DMS79 (cell line): ENCODE results near the gene KRT79.
"Not testable (repeated sequence)": the region's sequence is repeated elsewhere in the genome, so short reads cannot be mapped to it uniquely, and the experiment has no call there.

ENCODE experiments used
- DNase-seq: peaks from one replicate; lab custom pipeline; 2025; lab: John Stamatoyannopoulos, UW

The KRT79 gene

DNA sequence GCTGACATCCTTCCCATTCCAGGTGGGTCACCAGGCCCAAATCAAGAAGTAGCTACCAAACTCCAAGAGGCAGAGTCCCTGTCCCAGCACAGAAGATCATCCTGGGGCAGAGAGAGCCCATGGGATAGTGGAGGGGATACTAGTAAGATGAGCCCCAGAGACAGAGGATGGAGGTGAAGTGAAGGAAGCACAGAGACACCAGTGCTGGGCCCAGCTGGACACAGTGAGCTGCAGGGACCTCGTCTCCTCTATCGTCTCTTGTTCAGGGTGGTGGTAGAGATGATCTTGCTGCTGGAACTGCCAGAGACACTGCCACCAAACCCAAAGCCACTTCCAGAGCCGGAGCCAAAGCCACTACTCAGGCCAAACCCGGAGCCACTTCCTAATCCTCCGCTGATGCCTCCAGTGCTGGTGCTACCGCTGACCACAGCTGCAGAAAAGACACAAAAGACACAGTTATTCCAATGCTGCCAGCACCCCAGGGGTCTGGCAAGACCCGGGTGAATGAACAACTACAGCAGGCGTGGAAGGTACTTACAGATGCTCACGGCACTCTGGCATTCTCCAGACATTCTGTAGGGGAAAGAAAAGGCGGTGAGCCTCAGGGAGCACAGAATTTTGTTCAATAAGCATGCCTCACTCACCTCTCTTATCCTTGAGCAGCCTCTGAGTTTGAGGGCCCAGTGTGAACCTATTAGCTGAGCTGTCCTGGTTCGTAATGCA lies 27.1 kb downstream of the KRT79 start:
- DNase-seq = no peak

DNA sequence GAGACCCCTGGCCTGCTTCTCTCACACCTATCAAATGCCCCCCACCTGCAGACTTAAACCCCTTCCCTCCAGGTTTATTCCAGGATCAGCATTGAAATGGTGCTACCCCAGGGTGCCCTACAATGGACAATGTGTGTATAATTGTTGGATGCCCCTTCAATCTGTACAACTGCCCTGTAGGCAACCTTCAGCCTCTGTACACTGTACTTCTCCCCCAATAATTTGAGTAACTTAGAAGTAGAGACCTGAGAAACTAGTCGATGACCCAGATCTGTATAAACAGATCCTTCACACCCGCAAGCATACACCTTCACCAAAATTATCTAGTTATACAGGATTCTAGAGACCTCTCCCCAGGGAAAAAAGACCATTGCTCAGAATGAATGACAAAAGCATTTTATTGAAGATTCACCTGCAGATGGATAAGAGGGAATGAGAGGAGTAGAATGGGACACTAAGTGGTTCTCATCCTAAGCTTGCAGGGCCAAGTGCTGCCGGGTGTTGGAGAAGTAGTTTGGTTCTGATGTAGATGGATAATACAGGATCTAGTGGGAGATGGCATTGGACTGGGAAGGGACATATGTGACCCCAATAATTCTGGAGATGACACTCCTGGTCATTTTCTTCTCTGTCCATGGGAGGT lies 27.8 kb downstream of the KRT79 start:
- no peak for DNase-seq

DNA sequence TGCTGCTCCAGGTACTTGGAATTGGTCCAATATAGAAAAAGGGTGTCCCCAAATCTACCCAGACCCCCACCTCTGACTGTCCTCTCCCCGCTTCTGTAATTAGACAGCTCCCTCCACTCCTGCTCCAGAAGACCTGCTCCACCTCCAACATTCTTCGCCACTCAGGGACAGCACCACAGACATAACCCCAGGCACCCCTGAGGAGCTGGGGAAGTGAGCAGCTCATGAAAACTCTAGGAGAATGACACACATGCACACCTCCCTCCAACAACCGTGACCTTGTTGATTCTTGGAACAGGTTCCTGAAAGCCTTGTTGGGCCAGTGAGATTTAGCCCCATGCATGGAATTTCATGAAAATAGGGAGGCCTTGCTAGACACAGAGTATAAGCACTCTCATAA lies 28.4 kb downstream of the KRT79 start:
- DNase-seq = no peak

DNA sequence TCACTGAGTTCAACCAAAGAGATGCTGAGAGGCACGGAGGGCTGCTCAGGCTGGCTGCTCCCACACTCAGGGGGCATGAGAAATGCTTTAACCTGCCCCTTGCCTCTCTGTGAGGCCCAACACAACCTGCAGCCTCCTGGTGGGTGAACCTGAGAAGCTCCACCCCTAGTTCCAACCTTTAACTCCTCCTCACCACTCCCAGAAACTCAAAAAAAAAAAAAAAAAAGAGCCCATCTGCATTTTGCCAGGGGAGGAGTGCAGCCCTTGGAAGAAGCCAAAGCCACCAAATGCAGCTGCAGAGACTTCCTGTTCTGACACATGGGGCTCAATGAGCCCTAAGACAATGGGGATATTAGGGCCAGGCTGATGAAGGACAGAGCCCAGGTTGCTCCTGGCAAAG lies 29.1 kb downstream of the KRT79 start:
- DNase-seq = no peak

DNA sequence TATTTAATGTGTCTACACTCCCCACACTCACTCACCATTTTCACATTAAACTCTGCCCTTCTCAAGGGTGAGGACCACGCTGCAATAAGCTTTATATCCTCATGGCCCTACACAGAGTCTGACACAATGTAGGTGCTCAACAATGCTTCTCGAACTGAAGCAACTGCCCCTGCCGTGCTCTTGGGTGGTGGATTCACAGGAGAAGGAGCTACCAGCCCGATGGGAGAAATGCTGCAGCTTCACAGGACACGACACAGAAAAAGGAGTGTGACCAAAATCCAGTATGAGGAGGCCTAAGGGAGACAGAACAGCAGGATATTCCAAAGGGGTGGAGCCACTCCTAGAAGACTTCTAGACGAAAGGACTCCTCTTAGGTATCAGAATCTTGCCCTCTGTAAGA lies 31.7 kb downstream of the KRT79 start:
- no peak for DNase-seq

DNA sequence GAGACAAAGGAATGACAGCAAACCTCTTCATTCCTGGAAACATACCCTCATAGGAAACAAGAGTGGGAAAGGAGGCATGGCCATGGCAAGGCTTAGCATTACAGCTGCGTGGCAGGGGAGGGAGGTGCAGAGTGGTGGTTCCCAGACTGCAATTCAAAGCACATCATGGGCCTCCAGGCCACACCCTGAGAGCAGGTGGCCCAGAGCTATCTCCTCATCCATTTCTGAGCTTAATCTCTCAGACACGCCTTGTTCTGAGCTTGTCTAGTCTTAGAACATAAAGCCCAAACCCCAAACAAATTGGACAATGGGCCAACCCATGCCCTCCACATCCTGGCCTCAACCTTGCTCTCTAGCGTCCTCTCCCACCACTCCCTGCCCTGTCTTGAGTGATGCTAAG lies 32.3 kb downstream of the KRT79 start:
- no peak for DNase-seq

DNA sequence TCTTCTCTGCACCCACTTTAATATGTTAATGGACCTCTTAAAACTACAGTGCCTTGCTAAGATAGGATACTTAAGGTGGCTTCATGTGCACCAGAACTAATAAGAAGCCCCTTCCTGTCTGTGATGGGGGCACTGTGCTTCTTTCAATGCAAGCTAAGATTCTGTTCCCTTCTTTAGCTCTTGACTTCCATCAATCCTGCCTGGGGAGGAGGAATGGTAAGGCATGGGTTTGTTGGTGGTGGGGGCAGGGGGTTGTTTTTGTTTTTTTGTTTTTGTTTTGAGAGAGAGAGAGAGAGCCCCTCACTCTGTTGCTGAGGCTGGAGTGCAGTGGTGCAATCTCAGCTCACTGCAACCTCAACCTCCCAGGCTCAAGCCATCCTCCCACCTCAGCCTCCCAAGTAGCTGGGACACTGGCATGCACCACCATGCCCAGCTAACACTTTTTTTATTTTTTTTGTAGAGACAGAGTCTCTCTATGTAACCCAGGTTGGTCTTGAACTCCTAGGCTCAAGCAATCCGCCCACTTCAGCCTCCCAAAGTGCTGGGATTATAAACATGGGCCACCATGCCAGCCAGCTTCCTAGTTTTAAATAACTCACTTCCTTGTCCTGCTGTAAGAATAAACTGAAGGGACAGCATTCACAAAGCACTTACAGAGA lies 33.7 kb downstream of the KRT79 start:
- no peak for DNase-seq

DNA sequence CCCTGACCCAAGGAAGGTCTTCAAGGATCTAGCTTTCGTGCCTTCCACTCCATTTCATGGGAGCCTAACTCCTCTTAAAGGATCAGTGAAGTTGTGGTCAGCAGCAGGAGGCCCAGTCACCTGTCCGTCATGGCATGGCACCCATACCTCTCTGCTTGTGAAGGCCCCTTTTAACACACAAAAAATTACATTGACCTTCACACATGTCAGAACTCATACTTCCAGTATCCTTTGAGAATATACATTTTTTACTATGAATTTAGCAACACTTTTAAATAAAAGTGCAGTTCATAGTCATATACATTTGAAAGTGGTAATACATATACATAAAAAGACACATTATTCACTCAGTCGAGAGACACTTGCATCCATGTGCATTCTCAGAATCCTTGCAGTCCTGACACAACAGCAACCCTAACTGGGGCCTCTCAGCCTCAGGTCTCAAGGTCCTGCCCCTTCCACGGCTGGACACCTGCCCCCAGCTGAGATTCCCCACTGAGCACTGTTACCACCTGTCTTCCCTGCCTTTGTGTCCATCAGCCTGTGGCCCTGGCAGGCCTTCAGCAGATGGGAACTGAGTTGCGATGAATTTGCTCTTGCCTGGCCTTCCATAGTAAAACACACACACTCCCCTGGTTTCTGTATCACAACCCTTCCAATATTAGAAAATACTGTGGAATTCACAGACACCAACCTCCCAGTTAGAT lies 34.5 kb downstream of the KRT79 start:
- DNase-seq = no peak

DNA sequence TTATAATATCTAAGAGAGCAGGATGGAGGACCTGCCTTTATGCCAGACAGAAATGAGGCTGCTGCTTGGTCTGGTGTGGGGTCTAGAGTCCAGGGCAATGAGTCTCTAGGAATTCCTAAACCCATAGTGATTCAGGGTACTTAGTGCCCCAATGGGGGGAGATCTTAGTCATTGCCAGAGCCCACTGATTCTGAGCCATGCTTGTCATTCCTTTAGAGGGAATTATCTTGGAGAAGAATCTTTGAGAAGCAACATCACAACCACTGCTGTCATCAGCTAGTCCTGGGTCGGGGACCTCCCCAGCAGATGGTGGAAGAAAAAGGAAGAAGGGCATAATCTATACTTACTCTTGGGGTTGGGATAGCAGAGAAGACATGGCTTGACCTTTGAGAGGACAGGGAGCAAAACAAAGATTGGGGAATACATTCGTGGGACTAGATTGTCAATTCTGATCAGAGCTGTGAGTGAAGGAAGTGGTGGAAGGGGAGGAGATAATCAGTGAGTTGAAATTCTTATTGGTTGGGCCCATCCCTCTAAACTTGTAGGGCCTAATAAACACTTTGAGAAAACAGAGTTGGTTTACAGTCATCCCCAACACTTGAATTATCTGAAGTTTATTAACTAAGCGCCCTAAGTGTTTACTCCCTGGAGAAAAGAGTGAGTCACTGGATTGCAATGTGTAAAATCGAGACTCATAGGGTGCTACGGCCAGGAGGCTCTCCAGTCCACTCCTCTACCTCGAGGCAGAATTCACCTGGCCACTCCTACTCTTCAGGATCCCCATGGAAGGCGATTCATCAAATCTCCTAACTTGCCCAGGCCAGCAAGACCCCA lies 35.2 kb downstream of the KRT79 start:
- no peak for DNase-seq

DNA sequence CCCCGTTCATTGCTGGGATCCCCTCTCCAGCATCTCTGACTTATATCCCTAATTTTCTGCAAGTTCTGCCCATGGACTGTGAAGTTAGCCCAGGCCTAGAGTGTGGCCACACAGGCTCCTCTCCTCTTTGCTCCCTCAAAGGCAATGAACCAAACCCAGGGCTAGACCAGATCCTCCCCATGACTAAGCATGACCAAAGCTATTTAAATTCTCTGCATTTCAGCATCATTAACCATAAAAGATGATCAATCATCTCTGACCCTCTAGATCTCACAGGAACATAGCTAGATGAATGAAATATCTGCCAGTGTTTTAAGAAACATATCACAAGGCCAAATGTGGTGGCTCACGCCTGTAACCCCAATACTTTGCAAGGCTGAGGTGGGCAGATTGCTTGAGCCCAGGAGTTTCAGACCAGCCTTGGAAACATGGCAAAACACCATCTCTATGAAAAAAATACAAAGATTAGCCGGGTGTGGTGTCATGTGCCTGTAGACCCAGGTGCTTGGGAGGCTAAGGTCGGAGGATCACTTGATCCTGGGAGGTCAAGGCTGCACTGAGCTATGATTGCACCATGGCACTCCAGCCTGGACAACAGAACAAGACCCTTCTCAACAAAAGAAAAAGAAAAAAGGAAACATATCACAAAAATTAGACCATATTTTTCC lies 36.0 kb downstream of the KRT79 start:
- no peak for DNase-seq

DNA sequence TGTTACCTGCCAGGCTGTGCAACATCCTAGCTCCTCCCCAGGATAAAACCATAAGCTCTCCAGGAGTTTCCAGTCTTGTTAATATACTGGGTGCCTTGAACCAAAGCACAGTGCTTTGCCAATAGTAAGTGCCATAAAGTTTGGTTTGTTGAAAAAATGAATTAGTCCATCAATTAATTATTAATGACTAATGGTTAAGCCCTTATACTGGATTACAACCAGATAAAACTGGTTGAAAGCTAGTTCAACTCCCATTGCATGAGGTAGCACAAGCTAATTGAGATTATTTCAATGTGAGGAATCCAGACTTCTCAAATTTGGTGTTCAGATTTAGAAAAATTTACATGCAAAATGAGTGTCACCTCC lies 36.6 kb downstream of the KRT79 start:
- no peak for DNase-seq

DNA sequence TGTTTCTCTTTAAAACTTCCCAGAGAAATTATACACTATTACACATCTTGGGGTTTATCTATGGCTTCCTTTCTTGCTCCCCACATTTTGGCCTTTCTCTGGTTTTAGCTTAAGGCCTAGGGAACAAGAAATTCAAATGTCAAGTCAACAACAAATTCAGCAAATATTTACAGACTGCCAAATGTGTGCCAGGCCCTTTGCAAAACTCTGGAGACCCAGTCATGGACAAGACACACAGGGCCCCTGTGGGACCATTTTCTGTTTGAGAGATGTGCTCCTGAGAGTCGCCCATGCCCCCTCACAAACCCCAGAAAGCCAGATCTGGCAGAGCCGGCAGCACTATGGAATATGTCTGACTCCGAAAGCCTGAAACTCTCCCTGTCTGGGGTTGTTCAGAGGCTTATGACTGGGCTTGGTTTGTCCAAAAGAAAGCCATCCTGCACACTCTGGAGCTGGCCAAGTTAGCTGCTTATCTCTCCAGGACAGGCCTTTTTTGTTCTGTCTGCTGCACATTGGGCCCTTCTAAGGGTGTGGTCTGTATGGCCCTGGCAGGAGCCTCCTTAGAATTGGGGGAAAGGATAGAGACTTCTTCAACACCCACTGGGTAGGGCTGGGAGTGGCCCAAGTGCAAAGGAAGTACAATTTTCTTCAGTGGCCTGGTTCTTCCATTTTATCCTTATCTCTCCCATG lies 37.1 kb downstream of the KRT79 start:
- no peak for DNase-seq

DNA sequence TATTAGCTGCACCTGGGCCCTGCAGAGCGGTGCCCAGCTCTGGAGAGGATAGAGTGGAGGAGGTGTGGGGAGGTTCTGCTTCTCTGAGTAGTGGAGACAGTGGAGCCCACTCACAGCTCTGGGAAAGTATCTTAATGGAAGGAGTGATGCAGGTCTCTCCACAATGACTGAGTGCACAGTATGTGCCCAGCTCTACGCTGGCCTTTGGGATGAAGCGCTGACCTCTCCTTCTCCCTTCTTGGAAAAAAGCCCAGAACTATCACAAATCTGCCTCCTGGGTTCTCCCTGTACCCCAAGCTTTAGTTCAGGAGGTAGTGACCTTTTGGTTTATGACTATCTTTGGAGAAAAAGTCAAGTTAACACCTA lies 37.7 kb downstream of the KRT79 start:
- no peak for DNase-seq

DNA sequence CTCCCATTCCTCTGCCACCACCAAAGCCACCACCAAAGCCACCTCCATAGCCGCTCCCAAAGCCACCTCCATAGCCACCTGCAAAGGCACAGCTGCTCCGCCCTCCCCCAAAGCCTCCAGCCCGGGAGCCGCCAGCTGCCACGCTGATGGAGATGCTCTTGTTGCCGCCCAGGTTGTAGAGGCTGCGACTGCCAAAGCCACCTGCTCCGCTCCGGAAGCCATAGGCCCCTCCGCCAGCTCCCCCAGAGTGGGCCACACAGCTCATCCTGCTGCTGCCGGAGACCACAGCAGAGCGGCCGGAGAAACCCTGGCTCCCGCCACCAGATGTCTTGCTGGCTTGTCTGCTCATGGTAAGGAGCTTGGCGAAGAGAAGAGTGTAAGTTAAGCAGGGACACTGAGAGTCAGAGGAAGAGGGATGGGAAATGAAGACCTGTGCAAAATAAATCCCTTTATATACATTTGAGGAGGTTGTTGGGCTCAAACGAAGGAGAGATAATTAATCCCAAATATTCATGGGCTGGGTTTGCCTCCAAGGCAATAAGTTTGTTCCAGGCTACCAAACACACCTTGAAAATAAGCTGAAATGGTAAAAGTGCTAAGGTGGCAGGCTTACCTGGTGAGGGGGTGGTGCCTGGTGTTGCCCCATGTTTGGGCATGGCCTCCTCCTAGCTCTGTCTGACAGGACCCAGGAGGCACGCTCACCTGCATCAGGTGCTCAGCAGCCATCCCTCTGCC lies 38.2 kb downstream of the KRT79 start, which contains the start of gene KRT3:
Gene KRT3 (minus strand): TSS at position 424 of the 735 bp plus-strand sequence. CDS start 75 bp downstream, at position 349.
- DNase-seq = no peak

DNA sequence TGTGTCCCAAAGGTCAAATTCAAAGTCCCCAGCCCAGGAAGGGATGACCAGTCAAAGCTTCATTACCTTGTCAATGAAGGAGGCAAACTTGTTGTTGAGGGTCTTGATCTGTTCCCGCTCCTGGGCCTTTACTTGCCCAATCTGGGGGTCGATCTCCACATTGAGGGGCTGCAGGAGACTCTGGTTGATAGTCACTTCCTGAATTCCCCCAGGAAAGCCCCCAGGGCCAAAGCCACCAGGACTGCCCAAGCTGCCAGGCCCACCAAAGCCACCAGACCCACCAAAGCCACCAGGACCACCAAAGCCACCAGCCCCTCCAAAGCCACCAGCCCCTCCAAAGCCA lies 38.8 kb downstream of the KRT79 start:
- not testable (repeated sequence) for DNase-seq

DNA sequence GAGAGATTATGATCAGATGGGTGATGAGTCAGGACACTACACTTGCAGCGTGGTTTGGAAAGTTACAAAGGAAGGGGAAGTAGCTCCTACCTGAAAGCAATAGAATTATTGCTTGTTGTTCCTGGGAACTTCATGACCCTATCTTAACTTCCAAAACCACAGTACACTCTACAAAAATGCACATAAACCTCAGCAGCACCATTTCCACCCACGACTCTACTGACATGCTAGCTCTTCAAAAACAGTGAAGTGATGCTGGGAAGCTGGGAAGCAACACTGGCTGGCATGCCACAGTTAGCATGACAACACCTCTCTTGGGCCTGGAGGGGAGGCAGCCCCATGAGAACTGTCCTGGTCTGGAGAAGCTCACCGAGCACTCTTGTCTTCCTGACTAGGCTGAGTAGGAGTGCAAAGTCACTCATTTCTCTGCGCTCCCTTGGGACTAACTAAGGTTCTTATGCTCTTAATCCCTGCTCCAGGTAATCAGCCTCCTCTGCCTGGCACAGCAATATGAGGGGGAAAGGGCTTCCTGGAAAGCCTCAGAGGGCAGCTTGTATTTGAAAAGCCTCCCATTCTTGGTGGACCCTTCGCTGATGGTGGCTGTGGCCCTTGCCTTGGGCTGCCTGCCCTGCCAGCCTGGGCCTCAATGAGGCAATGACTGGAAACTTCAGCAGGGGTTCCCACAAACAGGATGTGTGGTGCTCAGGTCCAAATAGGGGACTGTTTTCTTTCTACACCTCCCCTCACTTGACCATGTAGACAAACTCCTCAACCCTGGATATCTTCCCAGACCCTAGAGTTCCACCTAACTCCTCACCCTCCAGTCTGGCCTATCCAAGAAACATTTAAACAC lies 39.4 kb downstream of the KRT79 start:
- DNase-seq = no peak

DNA sequence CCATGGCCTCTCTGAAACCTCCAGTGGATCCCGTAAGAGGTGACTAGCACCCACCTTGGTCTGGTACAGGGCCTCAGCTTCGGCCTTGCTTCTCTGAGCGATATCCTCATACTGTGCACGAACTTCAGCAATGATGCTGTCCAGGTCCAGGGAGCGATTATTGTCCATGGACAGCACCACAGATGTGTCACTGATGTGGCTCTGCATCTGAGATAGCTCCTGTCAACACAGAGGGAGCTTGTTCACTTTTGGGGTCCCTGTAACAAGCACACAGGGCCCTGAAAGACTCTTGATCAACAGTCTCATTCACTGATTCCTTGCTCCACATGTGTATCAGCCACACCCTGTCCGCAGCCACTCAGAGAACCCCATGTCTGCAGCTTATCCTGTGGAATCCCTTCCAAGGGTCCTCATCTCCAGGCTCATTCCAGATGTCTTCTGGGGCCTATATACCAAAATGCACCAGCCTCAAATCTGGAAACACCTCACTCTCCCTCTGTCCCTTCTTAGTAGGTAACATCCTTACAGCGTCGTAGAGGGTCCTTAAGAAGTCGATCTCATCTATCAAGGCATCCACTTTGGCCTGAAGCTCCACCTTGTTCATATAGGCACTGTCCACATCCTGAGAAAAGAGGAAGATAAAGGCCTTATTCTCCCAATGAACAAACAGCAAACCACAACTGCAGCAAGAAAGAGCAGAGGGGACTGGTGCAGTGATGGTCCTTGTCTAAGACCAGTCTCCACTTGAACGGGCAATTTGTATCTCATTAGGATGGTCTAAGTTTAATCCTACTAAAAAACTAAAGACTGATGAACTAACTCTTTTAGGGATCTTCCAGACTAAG lies 41.7 kb downstream of the KRT79 start:
- DNase-seq = no peak
